HepG2 (cell line): ENCODE measurements around the gene IRF2. TPM values are rescaled to one million over a fixed set of nuclear protein-coding genes. Genes with fewer than 3 reads are reported as not detected.

Experiments used
- FOXM1 ChIP-seq: sonication (generic); formaldehyde crosslinking; IDR thresholded peaks from 2 replicates; pipeline ENCODE4 v1.5.0; 2020; ENCODE audit warnings: missing genetic modification reagents
- HOXA9 ChIP-seq: sonication (generic); formaldehyde crosslinking; IDR thresholded peaks from 2 replicates; pipeline ENCODE4 v1.8.1; 2022; ENCODE audit warnings: missing genetic modification reagents, mild to moderate bottlenecking, moderate library complexity, borderline replicate concordance
- KDM1A ChIP-seq: IDR thresholded peaks from 2 replicates; pipeline ENCODE4 v1.6.1; 2016; ENCODE audit warnings: missing compliant biosample characterization
- MATR3 ChIP-seq: sonication (generic); formaldehyde crosslinking; IDR thresholded peaks from 2 replicates; pipeline ENCODE4 v1.4.0; 2020; ENCODE audit warnings: missing genetic modification reagents
- RERE ChIP-seq: IDR thresholded peaks from 2 replicates; pipeline ENCODE4 v1.6.1; 2016; ENCODE audit warnings: low read depth, missing genetic modification reagents, missing compliant biosample characterization
- SETDB1 ChIP-seq: sonication (generic); formaldehyde crosslinking; IDR thresholded peaks from 2 replicates; pipeline ENCODE4 v1.5.1; 2020; ENCODE audit warnings: missing genetic modification reagents, mild to moderate bottlenecking, borderline replicate concordance
- SMARCE1 ChIP-seq: fragments of 450-650 bp; IDR thresholded peaks from 2 replicates; pipeline ENCODE4 v1.6.1; 2017; ENCODE audit warnings: borderline replicate concordance
- SNAPC4 ChIP-seq: sonication (generic); formaldehyde crosslinking; IDR thresholded peaks from 2 replicates; pipeline ENCODE4 v1.4.0; 2020; ENCODE audit warnings: mild to moderate bottlenecking, missing genetic modification reagents
- TBX3 ChIP-seq: fragments of 450-650 bp; IDR thresholded peaks from 2 replicates; pipeline ENCODE4 v1.6.1; 2017; ENCODE audit warnings: antibody characterized with exemption, mild to moderate bottlenecking, inconsistent platforms, borderline replicate concordance
- TCF7 ChIP-seq: sonication (generic); IDR thresholded peaks from 2 replicates; pipeline ENCODE4 v1.6.1; 2016; ENCODE audit warnings: antibody characterized with exemption, low read depth
- TFE3 ChIP-seq: IDR thresholded peaks from 2 replicates; pipeline ENCODE4 v1.6.1; 2016
- ZC3H13 ChIP-seq: sonication (generic); formaldehyde crosslinking; IDR thresholded peaks from 2 replicates; pipeline ENCODE4 v1.8.1; 2023; ENCODE audit warnings: mild to moderate bottlenecking, missing genetic modification reagents, moderate library complexity
- ZNF331 ChIP-seq: sonication (generic); formaldehyde crosslinking; IDR thresholded peaks from 2 replicates; pipeline ENCODE4 v1.4.0; 2020; ENCODE audit warnings: missing genetic modification reagents
- ZNF44 ChIP-seq: sonication (generic); formaldehyde crosslinking; IDR thresholded peaks from 2 replicates; pipeline ENCODE4 v1.5.1; 2020; ENCODE audit warnings: mild to moderate bottlenecking, missing genetic modification reagents
- ZNF543 ChIP-seq: sonication (generic); formaldehyde crosslinking; IDR thresholded peaks from 2 replicates; pipeline ENCODE4 v1.4.0; 2020; ENCODE audit warnings: mild to moderate bottlenecking, missing genetic modification reagents
- ZNF670 ChIP-seq: sonication (generic); formaldehyde crosslinking; IDR thresholded peaks from 2 replicates; pipeline ENCODE4 v1.8.0; 2022; ENCODE audit warnings: mild to moderate bottlenecking, missing genetic modification reagents, borderline replicate concordance
- ZNF747 ChIP-seq: sonication (generic); formaldehyde crosslinking; IDR thresholded peaks from 2 replicates; pipeline ENCODE4 v1.8.1; 2023; ENCODE audit warnings: missing genetic modification reagents, mild to moderate bottlenecking, borderline replicate concordance
- ZNF768 ChIP-seq: sonication (generic); formaldehyde crosslinking; IDR thresholded peaks from 2 replicates; pipeline ENCODE4 v1.4.0; 2020; ENCODE audit warnings: missing genetic modification reagents
- polyA plus RNA-seq, 8 experiments: library from polyadenylated mRNA; depleted of rRNA in 3 of 8; stranded (reverse) in 7 of 8; unstranded in 1 of 8; fragments of >200 nt; fragmentation: Illumina TruSeq in 4 of 8; extraction: Trizol in 4 of 8; gene quantifications; 2 replicates each; pipeline versions ENCODE4 v1.2.1 to v1.2.3, GENCODE V29; 2011 to 2016; ENCODE audit warnings: low read depth in 4 of 8, missing spikeins in 1 of 8, mixed read lengths in 1 of 8; ENCODE audit not compliant: insufficient read depth in 1 of 8
- total RNA-seq, 5 experiments: library from RNA; depleted of rRNA; stranded (reverse); fragments of >200 nt; fragmentation: Illumina TruSeq; extraction: Trizol; gene quantifications; 2 replicates each; pipeline ENCODE4 v1.2.3, GENCODE V29; 2016; ENCODE audit warnings: low read depth in 1 of 5

Gene IRF2
- total and polyA plus RNA-seq, 2 of the 13 experiments (the other 11 are each of a cell fraction or from before 2014, with no cell fraction given): 15.5 to 28.8 TPM

GRCh38 chr4:184347251-184348239 is 126.8 kb downstream of the IRF2 start (continued):
- TF ChIP-seq FOXM1 (no peak), SMARCE1 (no peak), HOXA9 (CRISPR knock-in tag) (no peak), KDM1A (CRISPR knock-in tag) (no peak), MATR3 (CRISPR knock-in tag) (no peak), ZNF670 (CRISPR knock-in tag) (no peak), ZNF44 (CRISPR knock-in tag) (no peak), ZNF747 (no peak), SNAPC4 (CRISPR knock-in tag) (no peak), RERE (no peak), SETDB1 (no peak), ZNF331 (no peak; the same call in 1 of the 2 replicates), ZNF768 (CRISPR knock-in tag) (0 out of 2 replicates have a peak, but pooled peaks have one; percentile 31), ZC3H13 (CRISPR knock-in tag) (no peak), TCF7 (no peak), TBX3 (no peak), ZNF543 (no peak), TFE3 (CRISPR knock-in tag) (no peak)
